Fibroblast of peridontal ligament (primary cell): ENCODE data around the gene HABP4.

Experiments used
- DNase-seq: peaks from one replicate; pipeline ENCODE4 v3.0.0-alpha.2; 2010; ENCODE audit errors: extremely low read depth

HABP4 gene

DNA sequence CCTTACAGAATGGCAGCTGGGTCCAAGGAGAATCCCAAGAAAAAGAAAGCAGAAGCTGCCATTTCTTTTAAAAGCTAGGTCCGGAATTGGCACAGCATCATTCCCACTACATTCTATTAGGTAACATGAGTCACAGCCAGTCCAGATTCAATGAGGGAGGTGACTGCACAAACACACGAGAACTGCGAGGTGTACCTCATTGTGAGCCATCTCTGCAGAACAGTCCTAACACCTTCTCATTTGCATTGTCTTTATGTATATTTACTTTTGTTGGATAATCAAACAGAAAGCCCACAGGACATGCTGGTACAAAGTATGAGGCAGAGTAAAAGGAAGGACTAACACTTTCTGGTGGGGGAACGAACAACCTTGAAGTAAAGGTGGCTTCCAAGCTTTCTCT lies 14.6 kb upstream of the HABP4 start:
- no peak for DNase-seq

DNA sequence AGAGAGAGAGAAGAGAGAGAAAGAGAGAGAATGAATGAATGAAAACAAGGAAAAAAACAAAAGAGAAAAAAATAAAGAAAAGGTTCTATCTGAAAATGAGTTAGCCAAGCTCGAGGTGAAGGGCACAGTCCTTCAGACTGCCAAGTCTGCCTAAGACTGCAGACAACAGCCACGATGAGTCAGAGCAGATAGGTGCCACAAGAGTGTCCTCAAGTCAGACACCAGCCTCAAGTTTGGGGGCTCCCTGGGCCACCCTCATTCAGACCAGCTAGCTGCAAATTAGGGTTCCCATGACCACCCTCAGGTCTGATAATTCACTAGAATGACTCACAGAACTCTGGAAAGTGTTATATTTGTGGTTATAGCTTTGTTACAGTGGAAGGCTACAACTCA lies 13.9 kb upstream of the HABP4 start:
- no peak for DNase-seq

DNA sequence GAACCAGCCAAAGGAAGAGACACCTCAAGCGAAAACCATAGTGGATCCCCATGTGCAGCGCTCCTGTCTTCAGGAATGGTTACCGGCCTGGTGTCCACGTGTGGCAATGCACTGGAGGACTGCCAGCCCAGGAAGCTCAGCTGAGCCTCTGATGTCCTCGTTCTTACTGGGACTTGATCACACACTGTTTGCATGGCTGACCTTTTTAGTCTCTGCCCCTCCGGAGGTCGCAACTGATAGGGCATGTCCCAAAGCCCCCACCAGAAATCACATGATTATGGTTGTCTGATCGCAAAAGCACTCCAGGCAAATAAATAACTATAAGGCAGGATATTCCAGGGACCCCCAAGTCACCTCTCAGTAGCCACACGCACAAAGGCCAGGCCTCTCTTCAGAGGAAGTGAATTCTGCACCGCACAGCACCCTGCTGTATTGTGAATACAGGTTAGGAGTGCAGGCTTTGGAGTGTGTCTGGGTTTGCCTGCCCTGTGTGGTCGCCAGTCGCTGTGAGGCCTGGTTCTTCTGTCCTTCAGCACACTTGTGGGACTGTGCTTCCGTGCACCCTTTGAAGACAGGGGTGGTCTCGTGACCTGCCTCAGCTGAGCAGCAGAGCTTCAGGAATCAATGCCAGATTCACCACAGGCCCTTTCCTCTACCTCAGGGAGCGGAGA lies 13.4 kb upstream of the HABP4 start:
- no peak for DNase-seq

GRCh38 chr9:96437454-96437853 lies 12.5 kb upstream of the HABP4 start:
- DNase-seq = no peak

DNA sequence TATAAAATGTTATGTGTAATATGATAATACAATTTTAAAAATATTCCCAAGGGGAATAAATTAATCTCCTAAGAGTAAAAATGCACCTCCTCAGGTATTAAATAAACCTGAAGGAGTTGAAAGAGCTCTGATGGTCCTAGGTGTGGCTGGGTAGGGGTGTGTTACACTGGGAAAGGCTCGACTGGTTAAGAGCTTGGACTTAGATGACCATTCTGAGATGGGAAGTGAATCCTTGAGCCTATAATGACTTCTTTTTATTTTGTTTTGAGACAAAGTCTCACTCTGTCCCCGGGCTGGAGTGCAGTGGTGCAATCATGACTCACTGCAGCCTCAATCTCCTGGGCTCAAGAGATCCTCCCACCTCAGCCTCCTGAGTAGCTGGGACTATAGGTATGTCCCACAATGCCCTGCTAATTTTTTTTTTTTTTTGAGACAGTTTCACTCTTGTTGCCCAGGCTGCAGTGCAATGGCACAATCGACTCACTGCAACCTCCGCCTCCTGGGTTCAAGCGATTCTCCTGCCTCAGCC lies 9.2 kb upstream of the HABP4 start:
- no peak for DNase-seq

- DNase-seq = peak; percentile 35
These were observed 8.0 kb upstream of the HABP4 start for GRCh38 chr9:96441798-96442445.

DNA sequence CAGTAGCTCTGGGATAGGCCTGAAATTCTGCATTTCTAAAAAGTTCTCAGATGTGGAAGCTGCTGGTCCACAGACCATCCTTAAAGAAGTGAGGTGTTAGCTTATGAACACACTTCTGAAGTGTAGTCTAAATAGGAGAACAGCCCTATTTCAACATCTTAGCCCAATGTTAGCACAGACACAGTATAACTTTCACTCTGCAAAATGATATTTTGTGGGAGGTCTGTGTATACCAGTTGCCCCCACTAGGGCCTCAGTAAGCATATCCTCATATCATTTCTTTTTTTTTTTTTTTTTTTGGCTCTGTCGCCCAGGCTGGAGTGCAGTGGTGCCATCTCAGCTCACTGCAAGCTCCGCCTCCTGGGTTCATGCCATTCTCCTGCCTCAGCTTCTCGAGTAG lies 7.5 kb upstream of the HABP4 start:
- DNase-seq = peak; percentile 20

GRCh38 chr9:96447406-96447805 lies 2.6 kb upstream of the HABP4 start:
- DNase-seq = no peak

DNA sequence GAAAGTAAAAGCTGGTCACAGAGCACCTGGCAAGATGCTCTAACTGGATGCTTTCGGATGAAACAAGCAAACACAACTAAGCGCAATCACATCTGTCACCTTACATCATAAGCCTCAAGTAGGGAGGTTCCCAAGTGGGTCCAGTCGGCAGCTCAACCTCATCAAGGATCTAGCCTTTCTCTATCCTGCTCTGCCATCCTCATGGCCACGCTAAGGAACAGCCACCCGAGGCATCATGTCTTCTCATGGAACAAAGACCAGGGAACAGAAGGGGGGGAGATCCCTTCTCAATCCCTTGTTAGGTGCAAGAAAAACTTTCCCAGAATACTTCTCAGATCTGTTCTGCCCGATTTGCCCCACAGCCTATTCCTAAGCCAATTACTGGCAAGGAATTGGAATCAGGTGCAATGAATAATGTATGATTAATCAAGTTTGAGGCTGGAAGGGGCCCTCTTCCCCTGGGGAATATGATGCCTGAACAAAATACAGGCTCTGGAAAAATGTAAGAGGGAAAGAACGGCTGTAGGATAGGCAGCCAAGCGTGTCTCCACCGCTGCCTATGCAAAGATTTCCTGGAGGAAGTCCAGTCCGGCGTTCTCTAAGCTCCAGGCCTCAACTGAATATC lies 1.3 kb upstream of the HABP4 start:
- DNase-seq = no peak

DNA sequence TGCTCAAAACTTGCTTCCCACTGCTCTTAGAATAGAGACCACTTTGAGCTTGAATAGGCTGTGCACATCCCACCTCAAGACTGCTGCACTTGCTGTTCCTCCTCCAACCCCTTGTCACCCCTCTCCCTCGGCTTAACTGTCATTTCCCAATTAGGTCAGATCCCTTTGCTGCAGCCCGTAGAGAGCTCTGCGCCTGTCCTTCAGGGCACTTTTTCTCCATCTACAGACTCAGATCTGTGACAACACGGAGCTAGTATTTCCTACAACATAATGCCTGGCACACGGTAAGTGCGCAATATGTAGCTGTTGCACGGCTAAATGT lies 485 bp upstream of the HABP4 start:
- no peak for DNase-seq

- peak; percentile 35 for DNase-seq
These were observed 902 bp downstream of the HABP4 start for GRCh38 chr9:96450613-96451528.

DNA sequence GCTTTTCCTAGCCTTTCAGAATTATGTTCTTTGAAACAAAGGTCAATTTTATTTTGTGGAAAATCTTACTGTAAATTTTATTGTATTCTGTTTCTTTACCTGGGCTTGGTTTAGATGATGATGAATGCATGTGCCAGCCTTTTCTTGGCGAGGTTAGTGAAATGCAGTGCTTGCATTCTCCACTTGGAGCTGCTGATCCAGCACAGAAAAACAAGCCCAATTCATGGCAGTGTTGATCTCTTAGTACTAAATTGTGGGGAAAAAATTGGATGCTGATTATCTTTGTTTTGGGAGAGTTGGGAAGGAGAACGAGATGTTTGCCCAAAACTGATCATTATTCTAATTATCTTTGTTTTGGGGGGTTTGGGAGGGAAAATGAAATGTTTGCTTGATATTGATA lies 3.7 kb downstream of the HABP4 start:
- peak; percentile 76 for DNase-seq

- no peak for DNase-seq
These were observed 7.3 kb downstream of the HABP4 start for GRCh38 chr9:96457266-96457665.

GRCh38 chr9:96458226-96458625 lies 8.3 kb downstream of the HABP4 start:
- no peak for DNase-seq

DNA sequence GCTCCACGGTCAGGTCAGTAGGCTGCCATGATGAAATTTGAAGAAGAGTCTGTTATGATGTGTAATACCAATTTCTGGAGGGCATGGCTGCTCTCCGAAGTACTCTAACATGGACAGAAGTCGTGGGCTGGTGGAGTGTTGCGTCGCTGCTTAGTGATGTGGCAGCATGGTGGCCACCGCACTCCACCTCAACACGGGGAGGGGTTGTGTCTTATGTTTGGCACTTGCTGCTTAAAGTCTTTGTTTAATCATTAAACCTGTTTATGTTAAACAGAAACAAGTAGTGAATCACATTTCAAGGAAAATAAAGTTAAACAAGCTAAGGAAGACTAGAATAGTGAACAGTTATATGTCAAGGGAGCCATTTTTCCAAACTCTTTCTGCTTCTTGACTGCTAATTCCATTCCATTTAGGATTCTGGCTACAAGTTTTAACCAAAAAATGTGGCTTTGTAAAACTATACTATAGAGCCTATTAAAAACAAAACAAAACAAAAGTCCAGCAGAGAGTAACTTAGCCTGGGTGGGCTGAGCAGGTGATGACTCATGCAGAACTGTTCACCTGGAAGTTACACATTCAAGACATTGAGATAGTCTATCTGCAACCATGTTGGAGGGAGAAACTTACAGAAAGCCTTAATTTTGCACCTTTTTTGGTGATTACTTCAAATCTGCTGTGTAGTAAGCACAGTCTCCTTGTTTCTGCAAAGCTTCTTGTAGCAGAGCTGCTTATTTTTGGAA lies 9.5 kb downstream of the HABP4 start:
- no peak for DNase-seq

DNA sequence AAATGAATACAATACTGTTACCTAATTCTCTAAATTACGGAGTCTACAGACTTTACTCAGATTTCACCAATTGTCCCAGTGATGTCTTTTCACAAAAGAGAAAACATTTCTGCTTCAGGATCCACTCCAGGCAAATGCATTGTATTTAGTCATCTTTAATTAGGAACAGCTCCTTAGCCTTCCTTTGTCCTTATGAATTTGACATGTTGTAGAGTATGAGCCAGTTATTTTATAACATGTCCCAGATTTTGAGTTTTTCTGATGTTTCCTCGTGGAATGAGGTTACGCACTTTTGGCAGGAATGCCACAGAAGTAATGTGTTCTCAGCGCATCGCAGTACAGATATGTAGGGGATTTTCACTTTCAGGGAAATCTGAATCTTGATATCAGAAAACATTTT lies 10.5 kb downstream of the HABP4 start:
- peak; percentile 75 for DNase-seq

DNA sequence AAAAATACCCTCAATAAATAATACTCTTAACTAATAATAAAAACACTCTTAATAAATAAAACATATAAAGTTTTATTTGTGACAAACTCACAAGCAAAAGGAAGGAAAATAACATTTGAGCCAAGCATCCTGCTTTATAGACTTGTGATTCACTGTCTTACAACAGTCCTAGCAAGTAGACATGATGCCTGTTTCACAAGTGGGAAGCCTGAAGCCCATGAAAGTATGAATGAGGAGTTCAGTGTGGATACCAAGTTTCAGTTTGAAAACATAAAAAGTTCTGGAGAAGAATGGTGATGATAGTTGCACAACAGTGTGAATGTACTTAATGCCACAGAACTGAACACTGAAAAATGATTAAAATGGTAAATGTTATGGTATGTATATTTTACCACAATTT lies 10.9 kb downstream of the HABP4 start:
- DNase-seq = peak; percentile 74

DNA sequence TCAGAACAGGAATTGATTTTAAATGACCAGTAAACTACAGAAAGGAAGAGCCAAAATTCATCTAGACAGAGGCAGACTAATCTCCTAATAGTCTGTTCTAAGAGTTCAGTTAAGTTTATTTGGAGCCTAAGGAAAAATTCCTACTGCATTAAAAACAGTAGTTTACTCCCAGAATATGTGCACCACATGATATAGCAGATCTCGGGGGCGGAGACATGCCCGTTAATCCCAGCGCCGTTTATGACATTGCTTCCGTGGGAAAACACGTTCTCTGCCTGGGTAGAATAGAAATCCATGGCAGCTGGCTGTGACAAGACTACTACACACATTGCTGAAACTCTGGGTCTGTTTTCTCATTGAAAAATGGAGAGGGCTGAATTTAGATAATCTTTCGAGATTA lies 11.4 kb downstream of the HABP4 start:
- DNase-seq = no peak

GRCh38 chr9:96462541-96462940 lies 12.6 kb downstream of the HABP4 start:
- DNase-seq = no peak

- DNase-seq = no peak
These were observed 14.5 kb downstream of the HABP4 start for GRCh38 chr9:96464426-96464825.

DNA sequence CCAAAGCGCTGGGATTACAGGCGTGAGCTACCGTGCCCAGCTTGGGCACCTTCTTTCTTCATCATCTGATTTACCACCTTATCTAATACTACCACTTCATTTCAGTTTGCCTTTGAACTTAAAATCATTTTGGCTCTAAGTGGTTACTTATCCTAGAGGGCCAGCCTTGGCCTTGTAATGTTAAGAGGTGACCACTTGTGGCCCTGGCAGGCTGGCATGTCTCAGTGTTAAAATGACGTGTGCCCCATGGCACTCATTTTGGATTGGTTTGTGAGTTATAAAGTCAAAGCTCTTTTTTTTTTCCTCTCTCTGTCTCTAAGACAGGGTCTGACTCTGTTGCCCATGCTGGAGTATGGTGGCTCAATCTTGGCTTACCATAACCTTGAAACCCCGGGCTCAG lies 17.8 kb downstream of the HABP4 start:
- DNase-seq = no peak

DNA sequence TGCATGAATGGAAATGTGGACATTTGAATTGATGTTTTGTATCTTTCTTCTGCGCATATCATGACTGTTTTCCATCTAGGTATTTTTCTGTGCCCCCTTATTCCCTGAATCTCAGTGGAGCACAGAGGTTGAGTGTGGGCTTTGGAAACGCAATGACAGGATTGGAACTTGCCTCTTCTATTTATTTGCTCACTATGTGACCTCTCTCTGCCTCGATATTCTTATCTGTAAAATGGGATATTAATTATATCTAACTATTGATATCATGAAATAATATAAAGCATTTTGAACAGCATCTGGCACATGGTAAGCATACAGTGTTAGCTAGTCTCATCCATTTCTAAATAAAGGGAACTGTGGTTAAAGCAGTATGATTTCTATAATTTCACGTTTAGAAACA lies 26.0 kb downstream of the HABP4 start:
- DNase-seq = no peak
